Prostate gland (tissue), 2 donors: ENCODE results near the gene CFC1. TPM values are rescaled to one million over a fixed set of nuclear protein-coding genes. Genes with fewer than 3 reads are reported as not detected.
"Not testable (repeated sequence)": the region's sequence is repeated elsewhere in the genome, so short reads cannot be mapped to it uniquely, and the experiment has no call there.

Experiments used
- DNase-seq: peaks from one replicate; pipeline ENCODE4 v3.0.0-alpha.2; 2019; ENCODE audit warnings: low spot score
- H3K27ac ChIP-seq, 2 donors: fragments of 200-600 bp; sonication (generic); 2 replicates each; pipeline ENCODE4 v1.5.1; 2017 to 2019
- H3K27me3 ChIP-seq: fragments of 200-600 bp; sonication (generic); replicated peaks from 2 replicates; pipeline ENCODE4 v1.5.1; 2019; ENCODE audit not compliant: insufficient read depth
- H3K36me3 ChIP-seq, 2 donors: fragments of 200-600 bp; sonication (generic); 1 replicate in 1 of 2; 2 replicates in 1 of 2; pipeline versions ENCODE4 v1.5.1 to v1.8.1; 2017 to 2019
- H3K4me1 ChIP-seq: fragments of 200-600 bp; sonication (generic); replicated peaks from 2 replicates; pipeline ENCODE4 v1.5.1; 2019
- H3K4me3 ChIP-seq, 2 donors: fragments of 200-600 bp; sonication (generic); 2 replicates each; pipeline ENCODE4 v1.5.1; 2017 to 2019
- H3K9me3 ChIP-seq: fragments of 200-600 bp; sonication (generic); 2 replicates; pipeline ENCODE4 v1.5.1; 2017
- WGBS: methylation state at CpG from one replicate; pipeline ENCODE4 v1.1.5; 2018; 5-methylcytosine and 5-hydroxymethylcytosine counted together
- intact Hi-C: fragments of 100-400 bp; cut with DNase I; formaldehyde crosslinking; loops from one replicate; pipeline ENCODE4 v1.14.2; 2022
- total RNA-seq, 2 donors: library from RNA; depleted of rRNA; stranded (reverse); fragments of >200 nt; gene quantifications; one replicate each; pipeline ENCODE4 v1.1.0, GENCODE V29; 2016

Gene CFC1
- 10 to 100 TPM in 1 of 2 donors, 1 to 10 TPM in 1; 6.6 to 10.5 TPM for total RNA-seq

- H3K27me3 ChIP-seq, H3K4me1 ChIP-seq, H3K9me3 ChIP-seq, H3K4me3 ChIP-seq, DNase-seq, H3K36me3 ChIP-seq, intact Hi-C loops, H3K27ac ChIP-seq: not testable (repeated sequence)
- WGBS, result no CpG with 5 or more reads among the region's 6 CpGs
These were observed at the start of gene CFC1 for GRCh38 chr2:130599393-130599792. CFC1 (minus strand) TSS chr2:130599575; CDS start chr2:130599287, 288 bp downstream.

GRCh38 chr2:130641688-130642087 is 42.3 kb upstream of the CFC1 start:
- H3K4me3 ChIP-seq, H3K27me3 ChIP-seq, intact Hi-C loops, H3K27ac ChIP-seq, DNase-seq, H3K4me1 ChIP-seq, H3K36me3 ChIP-seq, H3K9me3 ChIP-seq: not testable (repeated sequence)
- WGBS, result 65% methylated on average over 4 of the region's 4 CpGs

GRCh38 chr2:130638973-130639372 is 39.6 kb upstream of the CFC1 start:
- WGBS, result 50% methylated on average over 1 of the region's 2 CpGs
- DNase-seq, H3K27ac ChIP-seq, intact Hi-C loops, H3K9me3 ChIP-seq, H3K36me3 ChIP-seq, H3K4me1 ChIP-seq, H3K4me3 ChIP-seq, H3K27me3 ChIP-seq: not testable (repeated sequence)

- H3K27ac ChIP-seq, H3K4me1 ChIP-seq, intact Hi-C loops, H3K36me3 ChIP-seq, H3K9me3 ChIP-seq, H3K27me3 ChIP-seq, DNase-seq, H3K4me3 ChIP-seq: not testable (repeated sequence)
- 94% methylated on average over 6 of the region's 10 CpGs for WGBS
These were observed 29.6 kb upstream of the CFC1 start for GRCh38 chr2:130628784-130629475.

GRCh38 chr2:130611140-130611539 is 11.8 kb upstream of the CFC1 start, which contains the start of gene POTEJ:
POTEJ (plus strand) TSS chr2:130611440; CDS start chr2:130611533, 93 bp downstream.
- H3K36me3 ChIP-seq, DNase-seq, H3K4me1 ChIP-seq, H3K27me3 ChIP-seq, H3K4me3 ChIP-seq, H3K27ac ChIP-seq, intact Hi-C loops, H3K9me3 ChIP-seq: not testable (repeated sequence)
- 92% methylated on average over 6 of the region's 13 CpGs for WGBS

- H3K9me3 ChIP-seq, H3K4me1 ChIP-seq, DNase-seq, H3K4me3 ChIP-seq, H3K27me3 ChIP-seq, H3K27ac ChIP-seq, intact Hi-C loops, H3K36me3 ChIP-seq: not testable (repeated sequence)
- 89% methylated on average over 12 of the region's 15 CpGs for WGBS
These were observed 11.1 kb upstream of the CFC1 start for GRCh38 chr2:130610486-130610885.

GRCh38 chr2:130609002-130609920 is 9.9 kb upstream of the CFC1 start:
- H3K27me3 ChIP-seq, H3K9me3 ChIP-seq, H3K36me3 ChIP-seq, H3K27ac ChIP-seq, intact Hi-C loops, H3K4me3 ChIP-seq, DNase-seq, H3K4me1 ChIP-seq: not testable (repeated sequence)
- 56% methylated on average over 7 of the region's 28 CpGs for WGBS

- not testable (repeated sequence) for H3K36me3 ChIP-seq, H3K4me1 ChIP-seq, H3K27ac ChIP-seq
These were observed 9.1 kb upstream of the CFC1 start for GRCh38 chr2:130608276-130609001.

GRCh38 chr2:130601648-130602302 is 2.4 kb upstream of the CFC1 start:
- DNase-seq, H3K9me3 ChIP-seq, H3K4me3 ChIP-seq, H3K4me1 ChIP-seq, intact Hi-C loops, H3K27me3 ChIP-seq, H3K36me3 ChIP-seq: not testable (repeated sequence)
- H3K27ac ChIP-seq, result peak overlapping the region in 1 of 2 donors; percentile 49
- WGBS, result 39% methylated on average over 6 of the region's 15 CpGs

More at GRCh38 chr2:130608276-130609001, 9.1 kb upstream of the CFC1 start:
- H3K9me3 ChIP-seq, DNase-seq, H3K27me3 ChIP-seq, intact Hi-C loops, H3K4me3 ChIP-seq: not testable (repeated sequence)
- no CpG with 5 or more reads among the region's 17 CpGs for WGBS

GRCh38 chr2:130599926-130600325 is 551 bp upstream of the CFC1 start:
- H3K27me3 ChIP-seq, H3K4me1 ChIP-seq, H3K9me3 ChIP-seq, H3K4me3 ChIP-seq, DNase-seq, intact Hi-C loops, H3K27ac ChIP-seq, H3K36me3 ChIP-seq: not testable (repeated sequence)
- 80% methylated on average over 8 of the region's 9 CpGs for WGBS

- H3K27ac ChIP-seq, H3K36me3 ChIP-seq, H3K4me3 ChIP-seq, H3K4me1 ChIP-seq, intact Hi-C loops, H3K27me3 ChIP-seq, H3K9me3 ChIP-seq, DNase-seq: not testable (repeated sequence)
- 44% methylated on average over 14 of the region's 15 CpGs for WGBS
These were observed 912 bp downstream of the CFC1 start for GRCh38 chr2:130598463-130598862.
